DOHH2 (cell line): ENCODE measurements around the gene USP17L13.
"Not testable (repeated sequence)": the region's sequence is repeated elsewhere in the genome, so short reads cannot be mapped to it uniquely, and the experiment has no call there.

Experiments used
- CTCF ChIP-seq: fragments of 200-600 bp; sonication (generic); IDR thresholded peaks from one replicate; pipeline ENCODE4 v1.5.1; 2014; ENCODE audit warnings: antibody characterized with exemption, mild to moderate bottlenecking, low read depth, low read length; ENCODE audit not compliant: poor library complexity, severe bottlenecking
- EZH2phosphoT487 ChIP-seq: fragments of 200-600 bp; sonication (generic); IDR thresholded peaks from 2 replicates; pipeline ENCODE4 v1.6.1; 2017; ENCODE audit warnings: borderline replicate concordance, mild to moderate bottlenecking, antibody characterized with exemption, low read length, moderate library complexity, mixed read lengths

GRCh38 chr4:9253078-9253477 lies 28.4 kb downstream of the USP17L13 start, which contains the start of gene USP17L19:
- TF ChIP-seq CTCF, EZH2phosphoT487: not testable (repeated sequence)
